ENCODE data around the gene ARSA. TPM values are rescaled to one million over a fixed set of nuclear protein-coding genes. Genes with fewer than 3 reads are reported as not detected.

The ARSA gene
- polyA plus RNA-seq, 1 experiment, result 36.9 TPM

GRCh38 chr22:50576806-50577696 is 50.9 kb downstream of the ARSA start:
- TF ChIP-seq CTCF (IDR thresholded peaks at IDR 0.05; ENCODE audit: insufficient read depth, low read depth, low read length), result no peak
- ChIA-PET CTCF (interaction anchor here (0.6 to 2.7 kb wide), 7 partner anchors 8 to 115 kb away, joined by 3 to 20 read pairs (median 3); partner anchors contain the start of gene SYCE3), POLR2A (interaction anchor here (0.5 kb wide), 1 partner anchor 97 kb away, joined by 4 read pairs; no protein-coding TSS in a partner anchor)
- no peak overlapping the region for H3K4me3 ChIP-seq (ENCODE audit: low read depth, low read length)
- H3K27me3 ChIP-seq (ENCODE audit: control insufficient read depth, insufficient read depth, low read length), result no peaks in the 10 kb centered on the region
- H3K36me3 ChIP-seq (ENCODE audit: control insufficient read depth, insufficient read depth, low read length), result peaks cover 8% of the 10 kb centered on the region
- no peak for DNase-seq (ENCODE audit: low read depth)

GRCh38 chr22:50576070-50576469 is 51.9 kb downstream of the ARSA start:
- ChIA-PET CTCF (interaction anchor here (1.0 to 2.7 kb wide), 7 partner anchors 9 to 120 kb away, joined by 3 to 20 read pairs (median 4); partner anchors contain the start of gene SYCE3), POLR2A (no interaction called here)
- DNase-seq (ENCODE audit: low read depth), result no peak
- peak; percentile 23; the same call in 1 of the 2 replicates for TF ChIP-seq CTCF (IDR thresholded peaks at IDR 0.05; ENCODE audit: insufficient read depth, low read depth, low read length)
- Histone ChIP-seq H3K27me3 (ENCODE audit: control insufficient read depth, insufficient read depth, low read length) (no peaks in the 10 kb centered on the region), H3K36me3 (ENCODE audit: control insufficient read depth, insufficient read depth, low read length) (peaks cover 8% of the 10 kb centered on the region), H3K4me3 (ENCODE audit: low read depth, low read length) (no peak overlapping the region)

GRCh38 chr22:50575426-50575941 is 52.5 kb downstream of the ARSA start:
- no peak; the same call in 1 of the 2 replicates for TF ChIP-seq CTCF (IDR thresholded peaks at IDR 0.05; ENCODE audit: insufficient read depth, low read depth, low read length)
- no peak overlapping the region for H3K4me3 ChIP-seq (ENCODE audit: low read depth, low read length)
- ChIA-PET POLR2A (no interaction called here), CTCF (interaction anchor here (1.0 to 2.7 kb wide), 9 partner anchors 10 to 121 kb away, joined by 3 to 20 read pairs (median 4); partner anchors contain the start of gene SYCE3)
- H3K36me3 ChIP-seq (ENCODE audit: control insufficient read depth, insufficient read depth, low read length), result peaks cover 8% of the 10 kb centered on the region
- H3K27me3 ChIP-seq (ENCODE audit: control insufficient read depth, insufficient read depth, low read length), result no peaks in the 10 kb centered on the region
- DNase-seq (ENCODE audit: low read depth), result no peak

Small RNA genes within 50 kb of the gene (small RNA-seq; reads per million reads assigned to genes)
- not detected for gene RF00019 (ENCODE audit: insufficient read length, low read depth, low replicate concordance)

Other genes starting within 250 kb of the ARSA start
- 21.7 and 34.7 TPM in 2 replicates for gene SBF1, start 153.1 kb downstream of the ARSA start, polyA plus RNA-seq (2011; rRNA removed)
- 8.1 and 16.0 TPM in 2 replicates for gene ADM2, start 146.6 kb downstream of the ARSA start, polyA plus RNA-seq (2011; rRNA removed)
- 0.16 and 0.20 TPM in 2 replicates for gene MIOX, start 141.3 kb downstream of the ARSA start, polyA plus RNA-seq (2011; rRNA removed)
- 54.0 and 111 TPM in 2 replicates for gene LMF2, start 120.5 kb downstream of the ARSA start, polyA plus RNA-seq (2011; rRNA removed)
- gene NCAPH2, start 119.9 kb downstream of the ARSA start, polyA plus RNA-seq (2011; rRNA removed), result 16.1 and 31.7 TPM in 2 replicates
- gene SCO2, start 102.6 kb downstream of the ARSA start, polyA plus RNA-seq (2011; rRNA removed), result 0.78 and 2.5 TPM in 2 replicates
- 13.1 and 20.6 TPM in 2 replicates for gene TYMP, start 98.1 kb downstream of the ARSA start, polyA plus RNA-seq (2011; rRNA removed)
- 0.34 and 0.39 TPM in 2 replicates for gene KLHDC7B, start 82.3 kb downstream of the ARSA start, polyA plus RNA-seq (2011; rRNA removed)
- not detected in 2 replicates for gene SYCE3, start 65.2 kb downstream of the ARSA start, polyA plus RNA-seq (2011; rRNA removed)
- gene CPT1B, start 49.7 kb downstream of the ARSA start, polyA plus RNA-seq (2011; rRNA removed), result 3.2 and 4.3 TPM in 2 replicates
- gene CHKB, start 45.3 kb downstream of the ARSA start, polyA plus RNA-seq (2011; rRNA removed), result 31.5 and 51.2 TPM in 2 replicates
- gene MAPK8IP2, start 27.4 kb downstream of the ARSA start, polyA plus RNA-seq (2011; rRNA removed), result 0.17 and 0.39 TPM in 2 replicates
- 0.21 and 0.25 TPM in 2 replicates for gene SHANK3, start 44.7 kb upstream of the ARSA start, polyA plus RNA-seq (2011; rRNA removed)
- 0.12 TPM in 1 of 2 replicates, not detected in the other for gene ACR, start 110.1 kb upstream of the ARSA start, polyA plus RNA-seq (2011; rRNA removed)
- 32.5 and 41.6 TPM in 2 replicates for gene RABL2B, start 155.5 kb upstream of the ARSA start, polyA plus RNA-seq (2011; rRNA removed)